Measurements from ENCODE around the gene SALL2.

The SALL2 gene

DNA sequence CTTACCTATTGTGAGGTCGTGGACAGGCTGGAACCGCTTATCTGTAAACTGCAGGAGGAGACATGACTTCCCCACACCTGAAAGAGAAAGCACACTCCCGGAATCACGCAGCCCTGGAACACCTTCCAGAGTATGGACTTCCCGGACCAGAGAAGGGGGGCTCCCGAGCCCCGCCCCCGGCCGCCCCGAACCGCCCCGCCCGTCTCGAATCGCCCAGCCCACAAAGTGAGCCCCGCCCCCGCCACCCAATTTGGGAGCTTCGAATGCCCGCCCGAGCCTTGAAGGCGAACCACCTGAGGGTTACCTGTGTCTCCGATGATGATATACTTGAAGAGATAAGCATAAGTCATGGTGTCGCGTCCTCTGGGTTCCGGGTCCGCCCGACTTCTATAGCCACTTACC lies 49.6 kb downstream of the SALL2 start:
- no peak for DNase-seq

DNA sequence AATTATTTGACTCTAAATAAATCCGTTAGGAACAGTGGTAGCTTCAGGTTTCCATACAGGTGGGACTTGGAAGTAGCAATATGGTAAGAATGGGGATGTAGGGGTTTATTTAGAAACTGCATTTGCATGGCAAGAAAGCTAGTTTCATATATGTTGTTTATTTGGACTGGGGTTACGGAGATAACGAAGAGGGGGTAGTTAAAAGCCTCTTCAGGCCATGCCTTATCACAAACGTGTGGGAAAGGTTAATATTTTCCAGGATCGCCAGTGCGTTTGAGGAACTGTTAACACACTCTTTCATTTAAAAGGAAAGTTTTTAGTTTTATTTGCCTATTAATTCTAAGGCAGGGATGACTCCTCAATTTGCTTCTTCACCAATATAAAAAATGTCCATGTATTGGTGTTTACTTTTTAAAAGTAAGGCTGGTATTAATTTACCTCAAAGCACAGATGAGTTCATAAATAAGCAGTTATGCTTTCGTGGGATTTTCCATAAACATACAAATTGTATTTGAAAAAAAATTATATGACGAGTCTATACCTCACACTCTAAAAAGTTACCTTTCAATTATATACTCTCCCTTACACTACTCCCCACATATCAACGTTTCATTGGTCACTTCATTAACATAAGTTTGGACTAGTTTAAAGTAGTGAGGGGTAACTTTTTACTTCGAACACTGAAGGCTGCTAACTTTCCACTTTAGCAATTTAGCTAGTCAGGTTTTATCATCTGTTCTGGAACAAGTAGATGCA lies 50.2 kb downstream of the SALL2 start:
- DNase-seq, result no peak
